GM12865 (cell line): ENCODE measurements around the gene SPNS2.

ENCODE experiments used
- DNase-seq: peaks from one replicate; pipeline ENCODE4 v3.0.0; 2010; ENCODE audit warnings: low read depth
- H3K4me3 ChIP-seq: 2 replicates; pipeline ENCODE4 v1.5.1; 2011; ENCODE audit warnings: mild to moderate bottlenecking, low read depth, low read length, control low read depth
- TF ChIP-seq, protein P1 (sequence below): IDR thresholded peaks from 2 replicates; pipeline ENCODE4 v1.5.1; 2011; ENCODE audit warnings: low read length, control low read depth, low read depth, inconsistent platforms; ENCODE audit not compliant: insufficient read depth; ENCODE audit errors: missing control alignments

SPNS2 gene

DNA sequence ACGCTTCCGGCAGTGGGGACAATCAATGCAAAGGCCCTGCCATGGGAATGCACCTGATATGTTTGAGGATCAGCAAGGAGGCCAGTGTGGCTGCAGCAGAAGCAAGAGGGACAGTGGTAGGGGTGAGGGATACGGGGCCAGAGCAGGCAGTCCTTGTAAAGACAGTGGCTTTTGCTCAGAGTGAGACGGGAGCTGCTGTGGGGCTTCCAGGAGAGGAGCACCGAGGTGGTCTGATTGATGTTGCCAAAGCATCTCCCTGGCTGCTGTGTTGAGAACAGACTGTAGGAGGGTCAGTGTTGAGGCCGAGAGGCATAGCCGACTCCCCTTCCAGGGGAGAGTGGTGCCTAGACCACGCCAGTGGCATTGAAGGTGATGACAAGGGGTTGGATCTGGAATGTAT is 11.4 kb upstream of the SPNS2 start:
- H3K4me3 ChIP-seq, result no peak overlapping the region
- no peak for DNase-seq
- TF ChIP-seq, protein P1, sequence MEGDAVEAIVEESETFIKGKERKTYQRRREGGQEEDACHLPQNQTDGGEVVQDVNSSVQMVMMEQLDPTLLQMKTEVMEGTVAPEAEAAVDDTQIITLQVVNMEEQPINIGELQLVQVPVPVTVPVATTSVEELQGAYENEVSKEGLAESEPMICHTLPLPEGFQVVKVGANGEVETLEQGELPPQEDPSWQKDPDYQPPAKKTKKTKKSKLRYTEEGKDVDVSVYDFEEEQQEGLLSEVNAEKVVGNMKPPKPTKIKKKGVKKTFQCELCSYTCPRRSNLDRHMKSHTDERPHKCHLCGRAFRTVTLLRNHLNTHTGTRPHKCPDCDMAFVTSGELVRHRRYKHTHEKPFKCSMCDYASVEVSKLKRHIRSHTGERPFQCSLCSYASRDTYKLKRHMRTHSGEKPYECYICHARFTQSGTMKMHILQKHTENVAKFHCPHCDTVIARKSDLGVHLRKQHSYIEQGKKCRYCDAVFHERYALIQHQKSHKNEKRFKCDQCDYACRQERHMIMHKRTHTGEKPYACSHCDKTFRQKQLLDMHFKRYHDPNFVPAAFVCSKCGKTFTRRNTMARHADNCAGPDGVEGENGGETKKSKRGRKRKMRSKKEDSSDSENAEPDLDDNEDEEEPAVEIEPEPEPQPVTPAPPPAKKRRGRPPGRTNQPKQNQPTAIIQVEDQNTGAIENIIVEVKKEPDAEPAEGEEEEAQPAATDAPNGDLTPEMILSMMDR, result no peak

DNA sequence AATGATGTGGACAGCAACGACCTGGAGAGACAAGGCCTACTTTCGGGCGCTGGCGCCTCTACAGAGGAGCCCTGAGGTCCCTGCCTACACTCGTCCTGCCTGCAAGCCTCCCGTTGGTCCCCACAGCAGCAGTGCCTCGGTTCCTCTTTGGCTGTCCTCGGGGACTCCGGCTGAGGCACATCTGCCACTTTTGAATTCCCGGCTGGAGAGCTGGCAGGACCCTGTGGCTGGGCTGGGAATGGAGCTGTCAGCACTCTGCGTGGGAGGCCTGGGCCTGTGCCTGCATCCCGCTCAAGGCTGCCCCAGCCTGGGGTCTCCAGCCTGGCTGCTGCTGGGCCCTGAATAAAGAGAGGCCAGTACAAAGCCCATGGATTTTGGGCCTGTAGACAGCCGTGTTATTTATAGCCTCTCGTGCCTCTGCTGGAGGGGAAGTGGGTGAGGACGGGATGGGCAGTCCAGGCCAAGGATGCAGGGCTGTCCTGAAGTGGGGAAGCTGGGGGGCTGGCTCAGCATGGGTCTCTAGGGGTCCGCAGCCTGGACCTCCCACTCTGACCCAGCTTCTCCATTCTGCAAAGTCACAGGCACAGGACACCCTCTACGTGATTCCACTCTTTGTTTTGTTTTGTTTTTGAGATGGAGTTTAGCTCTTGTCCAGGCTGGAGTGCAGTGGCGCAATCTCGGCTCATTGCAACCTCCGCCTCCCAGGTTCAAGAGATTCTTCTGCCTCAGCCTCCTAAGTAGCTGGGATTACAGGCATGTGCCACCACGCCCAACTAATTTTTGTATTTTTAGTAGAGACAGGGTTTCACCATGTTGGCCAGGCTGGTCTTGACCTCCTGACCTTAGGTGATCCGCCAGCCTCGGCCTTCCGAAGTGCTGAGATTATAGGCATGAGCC is 10.6 kb upstream of the SPNS2 start:
- H3K4me3 ChIP-seq, result no peak overlapping the region
- TF ChIP-seq, protein P1, result no peak
- no peak for DNase-seq

DNA sequence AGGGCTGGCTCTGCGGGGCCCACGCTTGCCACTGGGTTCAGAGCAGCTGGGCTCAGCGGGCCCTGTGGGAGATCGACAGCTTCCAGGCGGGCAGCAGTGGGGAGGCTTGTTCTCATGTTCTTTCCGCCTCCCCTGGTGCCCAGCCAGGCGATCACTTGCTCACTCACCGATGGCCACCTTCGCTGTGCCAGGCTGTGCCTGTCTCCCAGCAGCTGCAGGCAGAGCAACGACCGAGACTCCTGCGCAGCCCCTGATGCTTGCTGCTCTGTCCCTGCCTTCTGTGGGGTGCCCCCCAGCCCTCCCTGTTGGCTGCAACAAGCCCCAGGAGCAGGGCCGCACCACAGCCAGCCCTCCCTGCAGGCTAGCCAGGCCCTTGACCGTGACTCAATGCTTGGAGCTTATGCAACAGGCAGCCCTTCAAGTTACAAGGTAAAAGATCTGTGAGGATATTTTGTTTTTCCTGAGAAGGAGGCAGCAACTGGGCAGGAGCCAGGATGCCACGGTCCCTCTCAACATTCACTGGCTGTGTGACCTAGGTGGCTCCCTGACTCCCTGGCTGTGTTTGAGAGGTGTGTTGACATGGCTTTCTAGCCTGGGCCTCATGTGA is 9.6 kb upstream of the SPNS2 start:
- H3K4me3 ChIP-seq, result no peak overlapping the region
- TF ChIP-seq, protein P1, result no peak
- no peak for DNase-seq

DNA sequence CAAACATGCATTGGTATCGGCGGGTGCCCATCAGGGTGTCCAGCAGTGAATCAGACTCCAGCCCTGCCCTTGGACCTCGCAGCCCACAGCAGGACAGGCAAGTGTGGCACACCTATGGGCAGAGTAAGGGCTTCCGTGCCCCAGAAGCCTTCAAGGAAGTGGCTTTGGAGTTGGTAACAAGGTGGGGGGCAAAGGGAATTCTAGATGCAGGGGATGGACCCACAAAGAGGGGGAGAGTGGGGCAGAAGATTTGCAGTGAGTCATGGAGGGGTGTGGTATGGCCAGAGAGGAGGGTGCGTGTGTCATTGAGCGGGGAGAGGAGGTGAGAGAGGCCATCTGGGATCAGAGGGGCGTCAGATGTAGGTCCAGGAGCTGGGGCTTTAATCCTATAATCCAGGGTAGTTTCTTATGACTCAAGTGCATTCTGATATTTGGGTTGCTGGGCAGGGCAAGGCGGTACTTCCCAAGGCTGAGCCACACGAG is 8.5 kb upstream of the SPNS2 start:
- DNase-seq, result no peak
- no peak overlapping the region for H3K4me3 ChIP-seq
- TF ChIP-seq, protein P1, result no peak

DNA sequence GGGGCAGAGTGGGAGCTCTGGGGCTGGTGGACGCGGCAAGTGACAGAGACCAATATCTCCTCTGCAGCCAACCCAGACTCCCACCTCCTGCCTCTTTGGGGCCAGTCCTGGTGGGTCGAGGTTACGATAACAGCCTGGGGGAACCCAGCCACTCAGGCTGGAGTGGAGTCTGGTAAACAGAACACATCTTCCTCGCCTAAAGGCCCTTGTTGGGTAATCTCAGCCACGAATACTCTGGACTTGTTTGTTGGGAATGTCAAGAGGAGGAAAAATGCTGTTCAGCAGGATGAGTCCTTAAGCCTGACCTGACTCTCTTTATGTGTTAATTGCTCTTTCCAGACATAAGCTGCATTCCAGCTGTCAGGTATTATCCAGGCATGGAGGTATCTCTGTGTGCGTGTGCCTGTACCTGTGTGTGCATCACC is 8.0 kb upstream of the SPNS2 start:
- no peak overlapping the region for H3K4me3 ChIP-seq
- TF ChIP-seq, protein P1, result no peak
- DNase-seq, result no peak

DNA sequence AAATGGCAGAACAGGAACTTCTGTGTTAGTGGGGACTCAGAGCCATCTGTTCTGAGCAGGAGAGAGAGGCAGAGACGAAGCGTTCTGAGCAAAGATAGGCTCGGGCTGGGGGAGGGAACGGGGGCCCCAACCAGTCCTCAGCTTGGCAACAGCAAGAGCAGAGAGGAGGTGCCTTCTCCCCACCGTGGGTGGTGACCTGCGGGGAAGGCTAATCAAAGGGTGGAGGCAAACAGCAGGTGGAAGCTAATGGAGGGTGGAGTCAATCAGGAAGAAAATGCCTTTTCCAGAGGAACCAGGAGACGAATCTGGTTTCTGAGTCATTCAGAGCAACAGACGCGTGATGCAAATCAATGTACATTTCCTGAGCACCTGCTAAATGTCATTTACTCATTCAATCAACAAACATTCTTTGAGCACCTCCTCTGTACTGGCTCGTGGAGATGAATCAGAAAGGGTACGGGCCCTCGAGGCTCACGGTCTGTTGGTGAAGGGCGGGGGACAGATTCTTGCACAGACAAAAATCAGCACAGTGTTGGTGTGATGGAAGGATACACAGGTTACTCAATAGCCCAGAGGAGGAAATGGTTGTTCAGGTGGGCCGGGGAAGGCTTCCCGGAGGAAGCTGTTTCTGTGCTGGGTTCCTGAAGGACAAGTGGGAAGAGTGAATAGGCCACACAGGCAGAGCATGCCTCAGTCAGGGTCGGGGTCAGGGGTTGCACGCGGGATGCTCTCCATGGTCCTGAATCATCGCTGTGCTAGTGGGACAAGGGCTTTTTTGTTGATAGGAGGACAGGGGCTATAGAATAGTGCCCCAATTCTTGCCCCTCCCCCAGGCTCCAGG is 5.7 kb upstream of the SPNS2 start:
- peak; percentile 32 for DNase-seq
- TF ChIP-seq, protein P1, result no peak
- H3K4me3 ChIP-seq, result no peak overlapping the region
